HG03378 (cell line): ENCODE data around the gene SFMBT2.
"Not testable (repeated sequence)": the region's sequence is repeated elsewhere in the genome, so short reads cannot be mapped to it uniquely, and the experiment has no call there.

Source experiments
- ATAC-seq: cut with Tn5 transposase; IDR thresholded peaks from one replicate; pipeline ENCODE4 v1.9.1; 2021; ENCODE audit warnings: mild to moderate bottlenecking, moderate library complexity; ENCODE audit not compliant: unreplicated experiment

Gene SFMBT2

DNA sequence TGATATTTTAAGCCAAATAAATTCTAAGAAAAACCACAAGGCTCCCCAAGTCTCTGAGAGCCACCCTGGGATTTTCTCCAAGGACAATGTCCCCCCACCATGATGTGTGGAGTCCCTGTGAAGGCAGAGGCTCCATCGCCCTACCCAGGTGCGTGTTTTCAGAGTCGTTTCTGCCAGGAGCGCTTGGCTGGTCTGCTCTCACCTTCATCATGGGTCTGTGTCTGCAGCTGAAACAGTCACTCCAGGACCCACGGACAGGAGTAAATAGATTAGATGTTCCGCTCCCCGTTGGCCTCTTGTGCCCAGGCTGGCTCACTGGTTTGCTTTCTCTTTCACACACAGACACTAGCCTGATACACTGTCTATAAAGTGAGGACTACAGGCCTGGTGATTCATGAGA, 217.5 kb downstream of the SFMBT2 start:
- ATAC-seq: no peak

DNA sequence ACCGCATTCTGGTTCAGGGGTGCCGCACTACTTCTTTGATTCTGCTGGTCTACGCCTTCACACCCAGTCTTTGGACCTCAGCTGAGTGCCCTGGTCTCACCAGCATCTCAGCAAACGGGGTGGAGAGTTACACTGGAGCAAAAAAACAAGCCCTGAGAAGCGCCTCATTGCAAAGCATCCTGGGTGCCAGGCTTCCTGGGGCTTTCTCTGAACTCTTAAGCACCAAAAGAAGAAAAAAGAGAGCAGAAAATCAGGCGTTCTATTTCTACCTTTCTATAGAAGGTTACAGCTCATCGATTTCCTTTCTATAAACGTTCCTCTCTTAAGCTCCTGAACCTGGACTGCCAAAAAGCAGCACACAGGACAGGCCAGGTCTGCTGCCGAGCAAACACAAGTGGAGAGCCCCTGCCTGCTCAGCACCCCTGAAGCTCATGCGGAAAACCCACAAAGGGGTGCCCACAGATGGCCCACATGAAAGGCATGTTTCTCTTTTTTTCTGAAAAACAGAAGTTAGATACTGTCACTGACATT, 217.9 kb downstream of the SFMBT2 start:
- no peak for ATAC-seq

DNA sequence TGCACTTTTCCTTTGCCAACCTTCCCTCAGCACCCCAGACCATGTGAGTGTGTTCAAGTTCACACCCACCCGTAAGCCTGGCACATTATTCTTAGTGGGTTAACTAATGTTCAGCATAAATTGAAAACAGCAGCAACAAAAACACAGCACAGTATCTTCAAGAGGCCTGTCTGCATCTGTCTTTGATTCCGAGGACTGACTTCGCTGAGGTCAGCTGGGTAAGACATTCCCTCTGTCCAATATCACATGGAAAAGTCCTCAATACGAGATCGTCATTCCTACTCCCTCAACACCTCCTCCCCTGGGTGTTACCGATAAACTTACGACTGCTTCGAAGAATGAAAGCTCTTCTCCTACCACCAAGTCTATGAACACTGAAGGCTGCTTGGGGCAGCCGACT, 218.8 kb downstream of the SFMBT2 start:
- no peak for ATAC-seq

DNA sequence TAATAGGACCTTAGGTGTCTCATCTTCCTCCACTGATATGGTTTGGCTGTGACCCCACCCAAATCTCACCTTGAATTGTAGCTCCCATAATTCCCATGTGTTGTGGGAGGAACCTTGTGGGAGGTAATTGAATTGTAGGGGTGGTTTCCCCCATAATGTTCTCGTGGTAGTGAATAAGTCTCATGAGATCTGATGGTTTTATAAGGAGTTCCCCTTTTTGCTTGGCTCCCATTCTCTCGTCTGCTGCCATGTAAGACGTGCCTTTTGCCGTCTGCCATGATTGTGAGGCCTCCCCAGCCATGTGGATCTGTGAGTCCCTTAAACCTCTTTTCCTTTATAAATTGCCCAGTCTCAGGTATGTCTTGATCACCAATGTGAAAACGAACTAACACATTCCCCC, 220.1 kb downstream of the SFMBT2 start:
- not testable (repeated sequence) for ATAC-seq

DNA sequence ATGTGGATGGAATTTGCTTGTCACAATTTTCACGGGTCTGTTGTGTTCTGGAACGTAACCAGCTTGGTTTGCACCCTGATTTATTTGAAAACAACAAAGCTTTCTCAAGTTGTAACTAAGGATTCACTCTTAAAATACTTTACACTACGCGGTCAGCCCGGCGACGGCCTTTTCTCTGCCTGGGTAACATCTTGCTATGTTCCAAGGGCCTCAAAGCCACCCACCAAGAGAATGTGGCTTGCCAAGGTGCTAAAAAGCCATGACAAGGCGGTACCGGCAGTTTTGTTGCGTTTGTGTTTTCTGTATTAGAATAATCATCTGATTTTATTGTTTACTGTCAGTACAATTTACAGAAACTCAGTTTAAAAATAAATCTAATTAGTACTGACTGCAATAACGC, 220.9 kb downstream of the SFMBT2 start:
- ATAC-seq: no peak

DNA sequence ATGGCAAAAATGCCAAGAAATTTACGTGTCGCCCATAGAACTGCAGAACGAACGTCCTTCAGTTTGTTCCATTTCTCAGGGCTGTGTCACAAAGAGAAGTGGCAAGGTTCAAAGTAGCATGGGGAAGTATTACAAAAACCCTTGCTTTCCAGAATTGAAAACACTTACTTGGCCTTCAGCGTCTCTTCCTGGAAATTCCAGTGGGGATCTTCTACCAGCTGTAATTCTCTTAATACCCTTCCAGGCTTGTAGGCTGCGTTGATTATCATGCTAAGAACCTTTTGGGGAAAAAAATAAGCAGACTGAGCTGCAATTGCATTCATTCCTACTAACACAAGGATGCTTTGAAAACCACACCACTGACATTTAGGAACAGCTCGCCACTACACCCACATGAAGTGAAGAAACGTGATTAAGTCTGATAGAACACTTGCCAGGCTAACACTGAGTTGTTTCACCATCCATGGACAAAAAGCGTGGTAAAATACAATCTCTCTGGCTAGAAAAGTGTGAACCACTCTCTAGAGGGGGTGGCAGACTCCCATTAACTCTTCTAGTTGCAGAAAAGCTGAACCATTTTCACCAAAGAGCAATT, 222.3 kb downstream of the SFMBT2 start:
- no peak for ATAC-seq

DNA sequence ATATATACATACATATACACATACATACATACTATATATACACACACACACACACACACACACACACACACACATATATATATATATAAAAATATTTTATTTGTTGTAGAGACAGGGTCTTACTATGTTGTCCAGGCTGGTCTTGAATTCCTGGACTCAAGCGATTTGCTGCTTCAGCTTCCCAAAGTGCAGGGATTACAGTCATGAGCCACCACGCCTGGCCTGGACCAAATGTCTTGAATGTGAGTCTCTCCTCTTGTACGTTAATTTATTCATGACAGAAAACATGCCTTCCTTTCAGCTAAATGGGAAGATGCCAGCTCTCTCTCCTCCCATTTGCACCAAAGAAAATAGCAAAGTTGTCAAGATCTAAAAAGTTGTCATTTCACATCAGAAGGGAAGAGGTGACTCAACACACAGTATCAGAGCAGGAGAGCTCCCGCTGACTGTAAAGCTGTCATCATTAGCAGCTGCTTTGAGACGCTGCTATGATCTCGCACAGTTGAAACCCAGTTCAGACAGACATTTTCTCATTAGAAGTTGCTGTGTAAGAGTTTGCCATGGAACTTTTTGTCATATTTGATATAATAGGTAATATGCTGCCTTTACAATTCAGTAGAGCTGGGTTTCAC, 224.3 kb downstream of the SFMBT2 start:
- no peak for ATAC-seq

DNA sequence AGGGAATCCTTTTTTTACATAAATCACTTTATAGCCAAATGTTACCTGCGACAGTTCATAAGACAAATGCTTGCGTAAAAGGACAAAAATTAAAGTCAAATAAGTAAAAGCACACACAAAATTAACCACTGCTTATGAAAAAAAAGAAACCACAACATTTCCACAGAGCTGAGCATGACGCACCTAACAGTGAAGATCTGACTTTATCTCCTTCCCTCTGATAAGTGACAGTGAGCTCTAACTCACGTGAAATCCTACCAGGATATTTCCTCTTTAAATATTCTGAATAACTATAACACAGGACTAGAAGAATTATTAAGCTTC, 225.5 kb downstream of the SFMBT2 start:
- no peak for ATAC-seq

DNA sequence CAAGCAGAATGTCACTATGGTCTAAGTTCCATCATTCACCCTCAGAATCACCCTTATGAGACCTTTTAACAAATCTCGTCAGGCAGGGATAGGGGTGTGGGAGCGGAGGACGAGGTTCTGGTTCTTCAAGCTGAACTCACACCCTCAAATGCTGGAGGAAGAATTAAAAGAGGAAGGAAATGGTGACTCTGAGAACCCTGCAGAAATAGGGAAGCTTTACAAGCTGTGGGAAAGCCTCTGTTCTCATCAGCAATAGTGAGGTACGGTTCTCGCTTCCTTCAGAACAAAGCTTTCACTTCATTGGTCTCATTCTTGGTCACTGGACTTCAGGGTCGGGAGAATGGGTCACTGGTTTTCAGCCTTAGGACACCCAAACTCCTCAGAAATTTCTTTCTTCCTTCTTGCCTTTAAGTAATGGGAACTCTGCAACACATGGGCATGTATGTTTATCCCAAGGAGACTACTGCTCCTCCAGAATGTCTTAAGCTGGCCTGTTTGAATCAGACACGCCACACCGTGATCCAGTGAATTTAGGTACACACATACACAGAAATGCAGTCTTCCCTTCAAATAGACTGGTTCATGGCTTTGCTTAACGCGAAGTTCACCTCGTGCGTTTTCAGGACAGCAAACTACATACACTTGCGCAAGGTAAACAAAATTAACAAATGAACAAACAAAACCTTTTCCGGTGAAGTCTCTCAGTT, 226.0 kb downstream of the SFMBT2 start:
- peak; percentile 67 for ATAC-seq

DNA sequence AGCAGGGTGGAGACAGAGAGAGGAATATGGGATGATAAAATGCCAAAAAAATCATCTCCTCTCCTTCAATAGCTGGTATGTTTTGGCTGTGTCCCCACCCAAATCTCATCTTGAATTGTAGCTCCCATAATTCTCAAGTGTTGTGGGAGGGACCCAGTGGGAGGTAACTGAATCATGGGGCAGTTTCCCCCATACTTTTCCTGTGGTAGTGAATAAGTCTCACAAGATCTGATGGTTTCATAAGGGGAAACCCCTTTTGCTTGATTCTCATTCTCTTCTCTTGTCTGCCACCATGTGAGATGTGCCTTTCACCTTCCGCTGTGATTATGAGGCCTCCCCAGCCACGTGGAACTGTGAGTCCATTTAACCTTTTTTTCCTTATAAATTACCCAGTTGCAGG, 226.7 kb downstream of the SFMBT2 start:
- ATAC-seq: not testable (repeated sequence)

DNA sequence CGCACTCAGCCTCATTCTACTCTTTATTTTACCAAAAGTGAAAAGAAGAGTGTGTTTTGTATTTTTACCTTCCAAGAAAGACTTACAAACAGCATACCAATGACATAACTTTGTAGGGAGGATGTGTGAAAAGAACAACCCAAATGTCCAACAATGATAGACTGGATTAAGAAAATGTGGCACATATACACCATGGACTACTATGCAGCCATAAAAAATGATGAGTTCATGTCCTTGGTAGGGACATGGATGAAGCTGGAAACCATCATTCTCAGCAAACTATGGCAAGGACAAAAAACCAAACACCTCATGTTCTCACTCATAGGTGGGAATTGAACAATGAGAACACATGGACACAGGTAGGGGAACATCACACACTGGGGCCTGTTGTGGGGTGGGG, 228.5 kb downstream of the SFMBT2 start:
- ATAC-seq: not testable (repeated sequence)

DNA sequence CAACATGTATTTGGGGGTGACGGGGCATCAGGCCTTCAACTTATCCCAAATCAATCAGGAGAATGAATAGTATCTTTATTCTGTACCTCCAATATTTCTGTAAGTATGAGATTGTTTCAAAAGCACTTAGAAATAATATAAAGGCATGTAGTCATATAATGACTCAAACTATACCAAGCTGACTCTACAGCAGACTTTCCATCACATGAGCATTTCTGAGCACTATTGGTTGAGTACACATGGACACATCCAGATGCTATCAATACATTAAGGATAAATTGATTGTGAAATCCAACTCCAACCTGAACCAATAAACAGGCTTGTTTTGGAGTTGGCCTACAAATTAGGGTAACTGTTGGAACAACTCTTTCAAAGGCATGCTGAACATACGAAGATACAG, 229.4 kb downstream of the SFMBT2 start:
- no peak for ATAC-seq

DNA sequence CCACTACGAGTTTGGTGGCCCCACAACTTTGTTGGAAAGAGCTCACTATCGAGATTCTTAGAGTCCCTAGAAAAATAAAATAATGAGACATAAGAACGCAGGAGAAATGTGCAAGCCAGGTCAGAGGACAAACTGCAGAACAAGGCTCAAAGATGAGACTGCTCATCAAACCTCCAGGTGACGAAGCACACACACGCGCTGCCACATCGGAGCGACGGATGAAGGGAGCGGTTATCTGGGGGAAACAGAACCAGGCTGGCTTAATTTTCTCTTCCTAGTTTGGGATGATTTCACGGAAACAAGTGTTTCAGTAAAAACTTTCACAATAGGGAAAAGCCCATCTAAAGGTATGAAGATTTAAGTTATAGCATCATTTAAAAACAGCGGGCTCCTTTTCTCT, 231.3 kb downstream of the SFMBT2 start:
- ATAC-seq: no peak

DNA sequence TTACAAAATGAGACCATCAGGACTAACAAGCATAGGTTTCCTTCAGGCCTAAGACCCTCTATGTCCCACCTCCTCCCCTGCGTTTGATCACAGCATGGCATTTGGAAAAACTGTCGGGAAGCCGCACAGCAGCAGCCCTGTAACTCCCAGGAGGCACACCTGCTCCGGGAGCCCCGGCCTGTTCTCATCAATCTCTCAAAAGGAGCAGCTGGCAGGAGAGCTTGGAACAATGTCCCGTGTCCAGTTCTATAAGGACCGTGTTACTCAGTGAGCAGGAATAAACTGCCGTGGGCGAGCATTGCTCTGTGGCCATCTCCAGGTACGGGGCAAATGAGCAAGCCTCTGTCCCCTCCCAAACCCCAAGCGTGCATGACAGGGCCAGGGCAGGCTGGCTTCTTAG, 236.9 kb downstream of the SFMBT2 start:
- ATAC-seq: no peak

DNA sequence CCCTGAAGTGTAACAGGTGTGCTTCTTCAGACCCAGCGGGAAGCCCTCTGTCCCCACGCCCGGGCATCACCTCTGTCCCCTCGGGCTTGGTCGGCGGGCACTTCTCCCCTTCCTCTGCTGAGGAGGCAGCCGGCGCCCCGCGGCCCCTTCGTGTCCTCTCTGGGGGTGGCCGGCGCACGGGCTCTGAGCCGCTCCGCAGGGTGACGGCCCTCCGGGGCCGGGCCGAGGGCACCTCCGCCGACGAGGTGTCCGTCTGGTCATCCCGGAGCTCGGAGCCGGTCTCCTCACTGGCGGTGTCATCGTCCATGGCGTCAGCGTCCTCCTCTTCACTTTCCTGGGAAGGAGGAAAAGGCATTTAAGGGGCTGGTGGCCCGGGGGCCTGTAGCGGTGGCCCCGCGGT, 239.0 kb downstream of the SFMBT2 start:
- no peak for ATAC-seq

DNA sequence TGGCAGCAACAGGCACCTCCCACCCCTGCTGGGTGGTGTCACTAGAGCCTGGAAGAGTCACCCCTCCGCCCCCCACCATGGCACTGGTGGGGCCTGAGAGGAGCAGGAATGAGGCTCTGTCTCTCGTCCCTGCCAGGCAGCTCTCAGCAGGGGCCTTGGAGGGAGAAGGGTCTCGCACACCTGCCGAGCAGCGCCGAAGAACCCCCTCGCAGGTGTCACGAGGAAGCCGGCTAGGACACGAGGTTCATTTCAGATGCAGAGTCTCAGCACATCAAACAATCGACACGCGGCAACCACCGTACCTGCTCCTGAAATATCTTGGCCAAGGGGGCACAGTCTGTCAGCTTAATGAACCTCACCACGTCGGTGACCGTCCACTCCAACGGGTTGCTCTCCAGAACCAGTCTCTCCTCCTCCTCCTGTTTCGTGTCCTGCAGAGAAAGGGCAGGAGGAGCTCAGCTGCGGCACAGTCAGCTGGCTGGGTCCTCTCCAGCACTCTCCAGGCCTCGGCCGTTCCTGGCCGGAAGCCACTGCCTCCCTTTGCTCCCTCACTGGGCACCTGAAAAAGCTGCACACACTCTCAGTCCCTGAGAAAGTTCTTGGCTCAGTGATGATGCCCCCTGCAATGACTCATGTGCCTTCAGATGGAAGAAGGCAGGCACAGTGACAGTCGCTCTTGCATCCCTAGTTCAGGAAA, 240.1 kb downstream of the SFMBT2 start:
- no peak for ATAC-seq

DNA sequence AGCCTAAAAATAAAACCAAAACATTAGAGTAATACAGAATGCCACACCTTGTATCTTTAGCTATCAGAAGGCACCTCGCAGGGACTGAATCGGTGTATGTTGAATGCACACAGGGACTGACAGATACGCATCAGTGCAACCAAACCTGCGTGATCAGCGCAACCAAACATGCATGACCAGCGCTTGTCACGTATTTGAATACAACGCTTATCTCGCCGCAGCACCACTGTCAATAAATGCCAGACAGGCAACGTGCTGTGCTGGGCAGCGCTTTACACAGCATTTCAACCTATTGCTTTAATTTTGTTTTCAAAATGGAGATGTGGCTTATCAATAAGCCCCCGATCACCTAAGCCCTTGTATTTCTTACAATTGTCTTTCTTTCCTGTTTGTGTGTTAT, 242.4 kb downstream of the SFMBT2 start:
- no peak for ATAC-seq

DNA sequence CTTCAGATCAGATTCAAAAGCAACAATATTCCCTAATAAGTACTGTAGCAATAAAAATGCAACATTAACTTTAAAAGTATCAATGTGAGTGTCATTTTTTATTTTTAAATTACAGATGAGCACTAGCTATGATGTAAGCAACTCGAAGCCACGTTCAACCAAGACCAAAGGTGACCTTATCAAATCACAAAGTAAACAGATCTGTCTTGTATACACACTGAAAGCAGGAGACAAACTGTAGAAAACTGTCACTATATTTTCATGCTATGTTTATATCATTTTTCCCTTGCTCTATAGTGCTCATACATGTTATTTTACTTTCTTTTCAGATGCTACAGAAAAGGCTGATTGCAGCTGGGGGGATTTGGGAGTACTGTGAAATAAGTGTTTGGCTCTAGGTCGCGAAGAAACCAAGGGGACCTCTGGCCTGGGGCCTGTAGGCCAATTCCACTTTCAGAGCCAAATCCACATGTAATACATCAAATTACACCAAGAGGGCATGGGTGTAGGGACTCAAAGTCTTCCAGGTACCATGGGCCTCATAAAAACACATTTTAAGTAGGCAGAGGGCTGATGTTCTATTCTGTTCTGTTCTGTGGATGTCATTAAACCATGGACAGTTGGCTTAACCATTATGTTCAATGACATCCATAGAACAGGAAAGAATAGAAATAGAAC, 245.2 kb downstream of the SFMBT2 start:
- no peak for ATAC-seq

DNA sequence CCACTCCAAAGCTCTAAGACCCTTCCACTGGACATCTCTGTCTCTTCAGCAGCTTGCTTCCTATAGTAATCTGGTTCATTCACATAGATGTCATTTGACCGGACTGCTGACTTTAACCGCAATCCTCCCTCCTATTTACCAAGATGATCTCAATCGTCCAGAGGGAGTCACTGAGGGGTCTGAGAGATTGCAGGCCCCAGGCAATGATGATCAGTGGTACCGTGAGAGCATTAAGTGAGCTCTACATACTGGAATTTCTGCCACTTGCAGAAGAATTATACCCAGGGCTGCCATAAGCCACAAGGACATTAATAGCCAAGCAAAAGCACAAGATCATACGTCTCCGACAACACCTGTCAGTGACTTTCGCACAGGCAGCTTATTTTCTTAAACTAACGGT, 245.9 kb downstream of the SFMBT2 start:
- no peak for ATAC-seq

DNA sequence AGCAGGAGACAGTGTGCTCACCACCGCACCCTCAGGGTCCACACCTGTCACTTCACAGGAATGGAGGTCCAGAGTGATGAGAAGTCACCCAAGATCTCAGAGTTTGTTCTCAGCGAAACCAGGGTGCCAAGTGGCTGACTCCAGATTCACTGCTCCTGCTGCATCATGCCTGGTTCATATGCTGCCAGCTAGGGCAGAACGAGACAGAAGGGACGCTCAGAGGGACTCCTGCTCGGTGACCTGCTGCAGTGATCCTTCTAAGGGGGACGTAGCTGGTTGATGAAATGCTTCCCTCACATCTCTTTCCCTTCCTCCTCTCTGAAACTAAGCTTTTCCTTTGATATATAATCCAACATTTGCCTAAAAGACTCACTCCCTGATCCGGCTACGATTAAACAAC, 248.5 kb downstream of the SFMBT2 start:
- no peak for ATAC-seq
